Activated CD8-positive, alpha-beta memory T cell treated with anti-CD3 and anti-CD28 coated beads, Interleukin-2, amount 50 U/mL, for 24 hours (primary cell): Measurements from ENCODE around the gene RNU2-1.
"Not testable (repeated sequence)": the region's sequence is repeated elsewhere in the genome, so short reads cannot be mapped to it uniquely, and the experiment has no call there.

Experiments
- DNase-seq: peaks from one replicate; pipeline ENCODE4 v3.0.0-alpha.2; 2020; ENCODE audit errors: extremely low read depth

RNU2-1 gene

DNA sequence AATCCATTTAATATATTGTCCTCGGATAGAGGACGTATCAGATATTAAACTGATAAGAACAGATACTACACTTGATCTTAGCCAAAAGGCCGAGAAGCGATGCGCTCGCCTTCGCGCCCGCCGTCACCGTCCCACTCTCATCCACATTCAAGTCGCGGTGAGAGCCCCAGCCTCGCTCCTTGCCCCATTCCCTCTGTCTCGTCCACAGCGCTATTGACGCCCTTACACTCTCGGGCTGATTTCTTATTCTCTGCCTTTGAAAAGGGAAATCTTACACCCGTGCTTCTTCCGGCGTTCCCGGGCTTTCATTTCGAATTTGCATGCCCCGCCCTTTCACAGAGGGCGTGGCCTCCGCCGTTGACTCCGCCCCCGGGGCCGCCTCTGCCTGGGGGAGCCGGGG, at the start of gene RNU2-1:
TSS of gene RNU2-1 (minus strand) at position 101 of the 400 bp plus-strand sequence.
- DNase-seq: not testable (repeated sequence)

- DNase-seq: not testable (repeated sequence)
These were observed 39.1 kb upstream of the RNU2-1 start for GRCh38 chr17:43272914-43273313.

DNA sequence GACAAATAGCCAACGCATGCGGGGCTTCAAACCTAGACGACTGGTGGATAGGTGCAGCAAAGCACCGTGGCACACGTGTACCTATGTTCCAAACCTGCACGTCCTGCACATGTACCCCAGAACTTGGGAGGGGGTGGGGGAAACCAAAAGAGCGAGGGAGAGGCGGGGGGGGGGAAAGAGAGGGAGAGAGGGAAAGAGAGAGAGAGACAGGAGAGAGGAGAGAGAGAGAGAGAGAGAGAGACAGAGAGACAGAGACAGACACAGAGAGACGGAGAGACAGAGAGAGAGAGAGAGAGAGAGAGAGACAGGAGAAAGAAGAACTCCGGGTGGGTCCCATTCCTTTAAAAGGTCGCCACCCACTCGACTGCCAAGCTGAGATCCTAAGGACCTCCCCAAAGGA, 38.7 kb upstream of the RNU2-1 start:
- DNase-seq: not testable (repeated sequence)

DNA sequence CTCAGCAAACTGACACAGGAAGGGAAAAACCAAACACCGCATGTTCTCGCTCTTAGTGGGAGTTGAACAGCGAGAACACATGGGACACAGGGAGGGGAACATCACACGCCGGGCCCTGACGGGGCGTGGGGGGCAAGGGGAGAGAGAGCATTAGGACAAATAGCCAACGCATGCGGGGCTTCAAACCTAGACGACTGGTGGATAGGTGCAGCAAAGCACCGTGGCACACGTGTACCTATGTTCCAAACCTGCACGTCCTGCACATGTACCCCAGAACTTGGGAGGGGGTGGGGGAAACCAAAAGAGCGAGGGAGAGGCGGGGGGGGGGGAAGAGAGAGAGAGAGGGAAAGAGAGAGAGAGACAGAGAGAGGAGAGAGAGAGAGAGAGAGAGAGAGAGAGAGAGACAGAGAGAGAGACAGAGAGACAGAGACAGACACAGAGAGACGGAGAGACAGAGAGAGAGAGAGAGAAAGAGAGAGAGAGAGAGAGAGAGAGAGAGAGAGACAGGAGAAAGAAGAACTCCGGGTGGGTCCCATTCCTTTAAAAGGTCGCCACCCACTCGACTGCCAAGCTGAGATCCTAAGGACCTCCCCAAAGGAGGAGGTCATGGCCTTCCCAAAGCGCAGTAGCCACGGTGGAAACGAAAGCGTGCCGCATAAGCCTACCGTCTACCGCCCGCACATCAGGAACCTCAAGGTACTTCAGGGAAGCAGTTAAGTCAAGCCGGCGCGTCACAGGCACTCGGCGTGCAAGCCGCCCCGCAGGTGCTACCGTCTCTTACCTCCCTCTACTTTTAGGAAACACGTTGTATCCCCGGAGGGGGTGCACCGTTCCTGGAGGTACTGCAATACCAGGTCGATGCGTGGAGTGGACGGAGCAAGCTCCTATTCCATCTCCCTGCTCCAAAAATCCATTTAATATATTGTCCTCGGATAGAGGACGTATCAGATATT, 37.1 kb upstream of the RNU2-1 start:
- DNase-seq: not testable (repeated sequence)

DNA sequence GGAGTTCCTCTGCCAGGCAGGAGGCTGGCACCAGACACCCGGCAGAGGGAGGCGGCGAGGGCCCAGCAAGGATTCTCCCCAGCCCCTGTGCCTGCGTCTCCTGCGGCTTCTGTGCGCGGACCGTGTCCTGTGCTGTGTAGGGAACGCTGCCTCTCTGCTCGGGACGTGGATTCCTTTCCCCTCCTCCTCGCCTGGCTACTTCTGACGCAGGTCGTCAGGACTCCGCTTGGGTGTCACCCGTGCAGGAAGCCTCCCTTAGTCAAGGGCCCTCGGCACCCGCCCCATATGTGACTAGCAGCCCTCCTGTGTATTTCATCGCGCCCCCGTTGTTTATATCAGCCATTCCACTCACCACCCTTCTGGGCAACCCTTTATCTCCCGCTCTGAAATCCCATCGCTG, 12.7 kb upstream of the RNU2-1 start:
- DNase-seq: not testable (repeated sequence)

- DNase-seq: not testable (repeated sequence)
These were observed 7.0 kb upstream of the RNU2-1 start for GRCh38 chr17:43240596-43241352.

DNA sequence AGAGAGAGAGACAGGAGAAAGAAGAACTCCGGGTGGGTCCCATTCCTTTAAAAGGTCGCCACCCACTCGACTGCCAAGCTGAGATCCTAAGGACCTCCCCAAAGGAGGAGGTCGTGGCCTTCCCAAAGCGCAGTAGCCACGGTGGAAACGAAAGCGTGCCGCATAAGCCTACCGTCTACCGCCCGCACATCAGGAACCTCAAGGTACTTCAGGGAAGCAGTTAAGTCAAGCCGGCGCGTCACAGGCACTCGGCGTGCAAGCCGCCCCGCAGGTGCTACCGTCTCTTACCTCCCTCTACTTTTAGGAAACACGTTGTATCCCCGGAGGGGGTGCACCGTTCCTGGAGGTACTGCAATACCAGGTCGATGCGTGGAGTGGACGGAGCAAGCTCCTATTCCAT, 5.8 kb upstream of the RNU2-1 start:
- not testable (repeated sequence) for DNase-seq

DNA sequence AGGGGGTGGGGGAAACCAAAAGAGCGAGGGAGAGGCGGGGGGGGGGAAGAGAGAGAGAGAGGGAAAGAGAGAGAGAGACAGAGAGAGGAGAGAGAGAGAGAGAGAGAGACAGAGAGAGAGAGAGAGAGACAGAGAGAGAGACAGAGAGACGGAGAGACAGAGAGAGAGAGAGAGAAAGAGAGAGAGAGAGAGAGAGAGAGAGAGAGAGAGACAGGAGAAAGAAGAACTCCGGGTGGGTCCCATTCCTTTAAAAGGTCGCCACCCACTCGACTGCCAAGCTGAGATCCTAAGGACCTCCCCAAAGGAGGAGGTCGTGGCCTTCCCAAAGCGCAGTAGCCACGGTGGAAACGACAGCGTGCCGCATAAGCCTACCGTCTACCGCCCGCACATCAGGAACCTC, 514 bp downstream of the RNU2-1 start:
- DNase-seq: not testable (repeated sequence)

DNA sequence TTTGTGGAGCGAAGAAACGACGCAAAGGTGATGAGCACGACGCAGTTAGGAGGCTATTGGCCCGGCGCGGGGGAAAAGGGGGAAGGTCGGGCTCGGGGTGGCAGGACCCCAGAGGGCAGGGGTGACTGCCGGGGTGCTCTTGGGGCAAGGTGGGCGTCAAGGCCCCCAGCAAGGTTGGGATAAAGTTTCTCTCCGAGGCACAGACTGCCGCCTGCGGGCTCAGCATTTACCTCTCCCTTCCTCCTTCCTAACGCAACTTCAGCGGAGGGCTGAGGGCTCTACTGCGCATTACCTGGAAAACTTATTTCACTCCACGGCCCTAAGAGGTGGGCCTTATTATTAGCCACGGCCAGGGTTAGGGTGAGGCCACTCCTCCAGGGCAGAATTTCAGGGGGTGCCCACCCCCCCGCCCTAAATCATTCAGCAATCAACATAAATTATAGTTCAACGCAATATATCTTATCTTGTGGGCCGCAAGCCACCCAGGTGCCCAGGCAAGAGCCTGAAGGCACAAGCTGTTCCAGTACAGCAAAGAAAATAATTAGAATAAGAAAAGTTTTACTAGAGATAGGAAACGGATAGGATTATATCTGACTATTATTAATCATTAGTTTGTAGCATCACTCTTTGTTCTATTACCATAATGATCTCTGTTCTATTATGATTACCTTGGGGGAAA, 1.6 kb downstream of the RNU2-1 start:
- DNase-seq: not testable (repeated sequence)

GRCh38 chr17:43231205-43232020, 2.4 kb downstream of the RNU2-1 start:
- not testable (repeated sequence) for DNase-seq

DNA sequence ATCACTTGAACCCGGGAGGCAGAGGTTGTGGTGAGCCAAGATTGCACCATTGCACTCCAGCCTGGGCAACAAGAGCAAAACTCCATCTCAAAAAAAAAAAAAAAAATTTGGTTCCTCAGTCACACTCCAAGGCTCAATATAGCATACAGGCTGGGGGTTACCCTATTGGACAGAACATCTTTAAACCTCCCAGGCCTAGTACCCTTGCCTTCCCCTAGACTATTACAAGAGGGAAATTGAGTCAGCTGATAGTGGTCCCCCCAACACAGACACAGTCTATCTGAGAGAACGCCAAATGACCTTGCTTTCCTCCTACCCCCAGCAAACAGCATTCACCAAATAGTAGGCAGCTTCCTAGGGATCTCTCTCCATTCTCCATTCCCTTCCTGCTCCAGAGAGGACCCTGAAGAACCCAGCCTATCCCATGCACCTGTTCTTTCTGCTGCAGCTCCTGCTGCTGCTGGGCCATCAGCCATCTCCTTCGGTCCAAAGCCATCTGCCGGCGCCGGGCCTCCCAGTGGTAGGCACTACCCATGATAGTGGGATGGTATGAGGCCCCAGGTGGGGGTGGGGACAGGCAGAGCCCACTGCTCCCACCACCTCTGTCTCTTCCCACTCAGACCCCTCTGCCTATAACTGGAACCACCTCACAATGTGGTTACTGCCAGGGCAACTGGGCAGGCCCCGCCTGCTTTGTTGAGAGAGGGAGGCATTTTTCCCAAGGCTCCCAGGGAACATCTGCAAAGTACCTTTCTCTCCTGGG, 5.6 kb downstream of the RNU2-1 start, which contains the start of gene CCDC200:
TSS of gene CCDC200 (minus strand) at position 604 of the 763 bp plus-strand sequence. CDS start at position 535, 69 bp downstream.
- not testable (repeated sequence) for DNase-seq

- no peak for DNase-seq
These were observed 7.4 kb downstream of the RNU2-1 start for GRCh38 chr17:43226393-43226792.

DNA sequence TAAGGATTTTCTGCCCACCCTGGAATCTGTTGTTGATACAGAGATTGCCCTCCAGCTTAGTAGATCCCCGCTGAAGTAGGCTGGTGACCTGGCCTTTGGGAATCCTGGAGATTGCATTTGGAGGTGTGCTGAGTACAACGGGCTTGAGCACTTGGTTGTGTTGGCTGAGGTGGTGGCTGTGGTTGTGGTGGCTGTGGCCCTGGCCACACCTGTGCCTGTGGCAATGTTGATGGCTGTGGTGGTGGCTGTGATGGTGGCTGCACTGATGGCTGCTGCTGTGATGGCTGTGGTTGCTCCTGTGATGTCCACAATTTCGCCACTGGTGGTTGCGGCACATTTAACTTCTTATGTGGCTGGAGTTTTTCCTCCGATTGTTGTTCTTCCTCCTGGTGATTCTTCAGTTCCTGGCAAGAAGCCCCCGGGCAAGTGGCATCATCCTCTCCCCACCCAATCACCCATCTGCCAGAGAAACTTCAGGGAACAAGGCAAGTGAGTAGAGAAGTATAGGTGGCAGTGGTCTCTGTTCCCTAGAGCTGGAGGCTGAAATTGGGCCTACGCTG, 9.6 kb downstream of the RNU2-1 start:
- no peak for DNase-seq

- DNase-seq: no peak
These were observed 13.2 kb downstream of the RNU2-1 start for GRCh38 chr17:43220511-43221125.

DNA sequence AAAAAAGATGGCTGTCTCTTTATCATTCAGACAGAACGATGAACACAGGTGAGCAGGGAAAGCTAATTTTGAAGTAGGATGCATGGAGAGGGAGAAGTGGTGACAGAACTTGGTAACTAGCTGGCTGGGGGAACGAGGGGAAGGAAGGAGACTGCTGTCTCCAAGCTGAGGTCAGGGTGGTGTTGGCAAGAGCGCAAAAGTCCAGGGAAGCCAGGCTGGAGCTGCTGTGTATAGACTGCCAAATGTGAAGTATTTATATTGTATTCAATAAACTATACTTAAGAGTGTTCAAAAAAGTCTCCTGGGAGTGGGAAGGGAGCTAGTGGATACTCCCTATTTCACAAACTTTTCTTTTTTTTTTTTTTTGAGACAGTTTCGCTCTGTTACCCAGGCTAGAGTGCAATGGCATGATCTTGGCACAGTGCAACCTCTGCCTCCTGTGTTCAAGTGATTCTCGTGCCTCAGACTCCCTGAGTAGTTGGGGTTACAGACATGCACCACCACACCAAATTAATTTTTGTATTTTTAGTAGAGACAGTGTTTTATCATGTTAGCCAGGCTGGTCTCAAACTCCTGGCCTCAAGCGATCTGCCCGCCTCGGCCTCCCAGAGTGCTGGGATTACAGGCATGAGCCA, 13.9 kb downstream of the RNU2-1 start:
- no peak for DNase-seq

GRCh38 chr17:43219001-43219400, 14.8 kb downstream of the RNU2-1 start:
- DNase-seq: no peak

DNA sequence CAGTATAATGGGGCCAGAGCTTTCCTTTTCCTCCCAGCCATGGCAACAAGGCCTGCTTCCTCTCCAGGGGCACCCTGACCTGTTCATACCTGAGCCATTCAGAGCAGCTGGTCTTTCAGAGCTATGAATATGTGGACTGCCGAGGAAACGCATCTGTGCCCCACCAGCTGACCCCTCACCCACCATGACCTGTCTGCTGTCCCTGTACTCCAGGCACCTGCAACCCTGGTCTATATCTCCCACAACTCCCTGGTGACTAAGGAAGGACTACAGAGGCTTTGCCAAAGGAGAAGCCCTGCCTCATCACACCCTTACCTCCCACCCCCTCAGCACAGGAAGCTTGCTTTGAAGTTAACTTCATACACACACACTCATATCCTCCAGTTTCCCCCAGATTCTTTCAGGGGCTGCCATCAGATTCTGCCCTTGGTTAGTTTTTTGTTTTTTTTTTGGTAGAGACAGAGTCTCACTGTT, 16.1 kb downstream of the RNU2-1 start:
- DNase-seq: no peak

- no peak for DNase-seq
These were observed 16.8 kb downstream of the RNU2-1 start for GRCh38 chr17:43216762-43217613.
